Ramos (cell line): Measurements from ENCODE around the gene TOPBP1.
"Not testable (repeated sequence)": the region's sequence is repeated elsewhere in the genome, so short reads cannot be mapped to it uniquely, and the experiment has no call there.

ENCODE experiments used
- in situ Hi-C: fragments of 300-500 bp; cut with MboI; formaldehyde crosslinking; loops from one replicate; pipeline ENCODE4 v1.14.3; 2022; ENCODE audit warnings: low sequenced_read_pairs; ENCODE audit not compliant: unreplicated experiment

TOPBP1 gene

DNA sequence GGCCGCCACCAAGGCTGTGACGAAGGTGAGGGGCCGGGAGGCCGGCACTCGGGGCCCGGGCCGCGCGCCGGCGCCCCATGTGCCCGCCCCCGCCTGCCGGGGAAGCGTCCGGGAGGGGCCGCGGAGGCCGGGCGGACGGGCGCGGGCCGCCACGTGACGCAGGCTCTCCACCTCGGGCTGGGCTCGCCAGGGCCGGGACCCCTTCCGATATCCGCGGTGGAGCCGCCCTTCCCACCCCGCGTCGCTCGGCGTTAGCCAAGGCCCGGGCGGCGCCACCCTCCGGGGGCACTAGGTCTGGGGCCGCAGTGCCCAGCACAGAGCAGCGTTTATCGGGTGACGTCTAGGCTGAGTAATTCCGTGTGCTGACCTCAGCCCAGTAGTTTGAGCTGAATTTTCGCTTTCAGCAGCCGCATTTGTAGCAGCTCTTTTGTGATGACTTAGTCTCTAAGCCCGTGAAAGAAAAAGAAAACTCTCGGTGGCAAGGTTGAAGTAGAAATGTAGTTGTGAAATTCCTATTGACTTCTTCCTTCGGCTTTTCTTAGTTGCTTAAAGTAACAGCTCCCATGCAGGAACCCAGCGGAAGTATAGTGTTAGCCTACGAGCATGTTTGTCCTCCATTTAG is 87.4 kb downstream of the TOPBP1 start:
- in situ Hi-C loops, result loop anchor here (5.0 to 10.0 kb wide), 2 partner anchors 82 to 110 kb away; no protein-coding TSS in a partner anchor

DNA sequence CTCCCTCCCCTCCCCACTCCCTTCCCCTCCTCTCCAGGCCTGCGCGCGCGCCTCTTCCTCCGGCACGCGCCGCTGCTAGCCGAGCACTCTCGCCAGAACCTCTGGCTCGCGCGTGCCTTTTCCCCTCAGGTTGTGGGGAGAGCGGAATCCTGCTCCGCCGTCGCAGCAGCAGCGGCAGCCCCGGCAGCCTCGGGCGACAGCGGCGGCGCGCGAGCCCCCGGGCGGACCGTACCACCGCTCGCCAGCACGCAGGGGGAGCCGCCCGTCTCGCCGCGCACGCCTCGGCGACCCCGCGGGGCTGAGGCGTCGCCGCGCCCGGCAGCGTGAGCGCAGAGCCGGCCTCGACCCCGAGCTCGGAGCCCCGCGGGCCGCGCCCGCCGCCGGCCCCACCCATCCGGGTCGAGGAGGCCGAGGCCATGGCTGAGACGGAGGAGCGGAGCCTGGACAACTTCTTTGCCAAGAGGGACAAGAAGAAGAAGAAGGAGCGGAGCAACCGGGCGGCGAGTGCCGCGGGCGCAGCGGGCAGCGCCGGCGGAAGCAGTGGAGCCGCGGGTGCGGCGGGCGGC is 88.0 kb downstream of the TOPBP1 start, which contains the start of gene CDV3:
Gene CDV3, plus strand, starts transcription at position 58 of the 566 bp plus-strand sequence. Its CDS starts 359 bp downstream, at position 417.
- in situ Hi-C loops, result loop anchor here (5.0 to 10.0 kb wide), 2 partner anchors 81 to 109 kb away; no protein-coding TSS in a partner anchor

DNA sequence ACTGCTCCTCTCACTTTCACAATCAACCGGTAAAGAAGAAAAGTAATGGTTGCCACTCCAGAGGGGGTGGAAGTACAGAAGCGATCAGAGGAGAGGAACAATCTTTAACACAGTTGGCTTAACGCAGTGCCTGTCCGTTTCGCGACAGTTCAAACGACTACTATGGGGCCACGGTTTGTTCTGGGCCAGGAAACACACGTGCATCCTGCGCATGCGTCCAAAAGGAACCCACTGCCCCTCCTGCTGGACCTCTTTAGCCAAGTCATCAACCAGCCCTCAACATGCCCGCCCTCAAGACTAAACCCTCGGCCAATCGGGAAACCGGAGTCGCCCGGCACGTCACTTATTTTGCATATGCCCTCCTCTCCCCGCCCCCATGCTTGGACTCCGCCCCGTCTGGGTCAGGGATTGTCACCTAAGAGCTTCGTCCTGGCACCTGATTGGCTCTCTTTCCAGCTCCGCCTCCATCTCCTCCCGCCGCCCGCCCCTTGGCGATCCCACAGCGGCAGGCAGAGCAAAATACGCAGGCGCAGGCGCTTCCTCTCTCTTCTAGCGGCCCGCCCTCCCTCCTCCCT is 88.6 kb downstream of the TOPBP1 start:
- in situ Hi-C loops, result loop anchor here (5.0 to 10.0 kb wide), 2 partner anchors 81 to 108 kb away; no protein-coding TSS in a partner anchor

DNA sequence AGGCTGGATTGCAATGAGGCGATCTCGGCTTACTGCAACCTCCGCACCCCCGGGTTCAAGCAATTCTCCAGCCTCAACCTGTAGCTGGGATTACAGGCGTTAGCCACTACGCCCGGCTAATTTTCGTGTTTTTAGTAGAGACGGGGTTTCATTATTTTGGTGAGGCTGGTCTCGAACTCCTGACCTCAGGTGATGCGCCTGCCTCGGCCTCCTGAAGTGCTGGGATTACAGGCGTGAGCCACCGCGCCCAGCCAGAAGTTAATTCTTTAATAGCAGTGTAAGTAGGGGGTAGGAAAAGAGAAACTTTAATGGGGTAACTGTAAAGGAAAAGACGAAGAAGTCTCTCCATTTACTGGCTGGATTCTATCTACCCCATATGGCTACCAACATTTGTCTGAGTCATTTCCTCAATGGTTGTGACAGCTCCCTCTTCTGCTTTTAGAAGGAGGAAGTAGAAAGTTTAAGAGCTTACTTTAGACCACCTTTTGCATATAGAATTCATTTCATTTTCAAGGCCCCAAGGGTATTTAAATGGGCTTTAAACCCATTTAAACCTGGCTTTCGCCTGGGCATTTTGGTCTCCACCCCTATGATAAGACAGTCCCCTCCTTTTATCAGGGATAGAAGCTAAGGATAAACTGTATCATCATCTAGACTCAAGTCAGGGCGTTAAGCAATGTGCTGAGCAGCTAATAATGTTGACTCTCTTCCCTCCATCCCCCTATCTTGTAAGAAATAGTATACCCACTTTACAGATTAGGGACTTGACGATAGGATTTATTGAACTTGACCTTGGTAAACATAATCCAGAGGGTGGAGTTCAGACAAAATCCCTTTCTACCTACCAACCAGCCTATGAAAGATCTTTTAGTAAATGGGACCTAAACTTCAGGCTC is 89.3 kb downstream of the TOPBP1 start:
- in situ Hi-C loops, result loop anchor here (5.0 to 10.0 kb wide), 2 partner anchors 80 to 108 kb away; no protein-coding TSS in a partner anchor

DNA sequence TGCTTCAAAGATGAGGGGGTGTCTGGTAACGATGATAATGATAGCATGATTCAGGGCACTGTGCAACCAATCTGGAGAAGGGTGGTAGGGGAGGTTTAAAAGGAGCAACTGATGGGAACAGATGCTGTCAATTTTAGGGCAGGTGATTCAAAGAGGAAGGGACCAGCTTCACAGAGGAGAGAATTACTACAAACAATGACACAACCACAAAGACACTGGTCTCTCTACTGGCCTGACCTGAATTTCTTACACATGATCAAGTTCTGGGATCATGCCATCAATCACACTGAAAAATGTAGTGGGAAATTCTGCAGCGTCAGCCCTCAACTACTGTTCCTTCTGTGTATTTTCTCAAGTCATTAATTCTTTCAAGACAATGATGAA is 90.8 kb downstream of the TOPBP1 start:
- in situ Hi-C loops, result loop anchor here (5.0 to 10.0 kb wide), 2 partner anchors 79 to 106 kb away; no protein-coding TSS in a partner anchor

DNA sequence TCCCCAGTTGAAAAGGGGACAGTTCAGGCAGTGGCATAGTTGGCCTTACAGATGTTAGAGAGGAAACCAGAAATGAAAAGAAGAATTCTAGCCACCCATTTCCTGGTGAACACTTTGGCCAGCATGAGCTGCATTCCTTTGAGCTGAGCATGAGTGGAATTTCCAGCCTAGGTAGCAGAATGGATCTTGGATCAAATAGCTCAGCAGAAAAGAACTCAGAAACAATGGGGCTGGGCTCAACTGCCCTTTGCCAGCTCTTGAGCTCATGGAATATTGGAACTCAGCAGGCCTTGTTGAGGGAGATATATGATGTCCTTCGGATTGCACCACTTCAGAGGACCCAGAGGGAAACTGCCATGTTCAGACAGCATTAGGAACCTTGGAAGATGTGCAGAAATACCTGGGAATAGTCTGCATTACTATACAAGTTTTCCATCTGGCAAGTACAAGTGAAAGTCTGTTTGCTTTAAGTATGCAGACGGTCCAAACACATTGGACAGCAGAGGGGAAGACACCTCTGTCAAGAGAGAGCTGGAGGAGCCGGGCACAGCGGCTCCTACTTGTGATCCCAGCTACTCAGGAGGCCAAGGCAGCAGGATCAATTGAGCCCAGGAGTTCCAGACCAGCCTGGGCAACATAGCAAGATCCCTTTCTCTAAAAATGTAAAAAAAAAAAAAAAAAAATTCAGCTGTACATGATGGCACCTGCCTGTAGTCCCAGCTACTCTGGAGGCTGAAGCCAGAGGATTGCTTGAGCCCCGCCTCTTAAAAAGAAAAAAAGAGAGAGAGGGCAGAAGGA is 91.4 kb downstream of the TOPBP1 start:
- in situ Hi-C loops, result loop anchor here (5.0 to 10.0 kb wide), 2 partner anchors 78 to 106 kb away; no protein-coding TSS in a partner anchor

DNA sequence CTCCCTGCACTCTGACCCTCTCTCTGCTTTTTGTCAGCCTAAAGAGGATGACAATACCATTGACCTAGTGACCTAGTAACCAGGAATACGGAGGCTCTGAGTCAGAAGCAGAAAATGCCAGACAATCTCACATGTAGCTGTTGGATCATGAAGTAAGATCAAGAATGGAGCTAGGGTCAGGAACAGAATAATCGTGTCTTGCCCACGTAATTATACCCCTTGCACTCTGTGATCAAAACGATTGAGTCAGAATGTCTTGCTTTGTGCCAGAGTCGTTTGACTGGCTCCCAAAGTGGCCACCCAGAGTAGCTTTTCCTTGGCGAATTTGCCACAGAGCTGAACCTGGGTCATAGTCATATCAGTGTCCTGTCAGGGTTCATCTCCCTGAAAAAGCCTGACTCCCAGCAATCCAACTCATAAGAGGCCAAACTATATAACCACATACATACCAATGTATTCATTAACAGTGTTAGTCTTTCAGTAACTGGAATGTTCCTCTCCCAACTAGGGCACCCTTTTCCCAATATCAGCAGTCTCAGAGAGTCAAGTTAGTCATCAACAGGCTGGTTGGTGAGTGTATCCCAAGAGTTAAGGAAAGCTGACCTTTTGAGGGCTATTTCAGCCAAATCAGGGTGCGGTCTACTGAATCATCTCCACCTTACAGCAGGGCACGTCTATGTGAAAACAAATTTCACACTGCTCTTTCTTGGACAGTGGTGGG is 93.3 kb downstream of the TOPBP1 start:
- in situ Hi-C loops, result no loop called here

DNA sequence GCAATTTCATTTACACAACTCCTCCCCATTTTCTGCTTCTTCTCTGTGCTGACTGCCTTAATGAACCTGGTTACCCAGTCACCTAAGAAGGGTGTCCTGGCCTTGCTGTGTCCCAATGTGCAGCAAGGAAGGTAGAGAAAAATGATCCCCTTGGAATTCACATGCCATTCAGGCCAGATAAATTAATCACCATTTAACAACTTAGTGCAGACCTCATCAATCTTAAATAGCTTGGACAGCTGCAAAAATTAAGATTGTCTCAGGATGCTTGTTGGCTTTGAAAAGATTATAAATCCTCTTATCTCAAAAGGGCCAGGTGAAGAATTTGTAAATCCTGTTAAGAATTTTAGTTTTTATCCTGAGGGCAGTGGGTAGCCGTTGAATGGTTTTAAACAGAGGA is 97.9 kb downstream of the TOPBP1 start:
- in situ Hi-C loops, result no loop called here

DNA sequence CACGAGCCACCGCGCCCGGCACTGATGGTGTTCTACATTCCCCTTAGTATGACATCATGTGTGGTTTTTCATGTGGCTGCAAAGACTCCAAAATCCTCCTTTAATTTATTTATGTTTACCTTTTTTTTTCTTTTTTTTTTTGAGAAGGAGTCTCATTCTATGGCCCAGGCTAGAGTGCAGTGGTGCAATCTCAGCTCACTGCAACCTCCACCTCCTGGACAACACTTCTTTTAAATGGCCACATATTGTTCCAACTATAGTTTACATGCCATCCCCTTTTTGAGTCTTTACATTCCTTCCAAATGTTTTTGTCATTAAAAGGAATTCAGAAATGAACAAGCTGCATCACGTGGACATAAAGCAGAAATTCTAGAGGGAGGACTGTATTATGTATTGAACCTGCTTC is 98.6 kb downstream of the TOPBP1 start:
- in situ Hi-C loops, result no loop called here

DNA sequence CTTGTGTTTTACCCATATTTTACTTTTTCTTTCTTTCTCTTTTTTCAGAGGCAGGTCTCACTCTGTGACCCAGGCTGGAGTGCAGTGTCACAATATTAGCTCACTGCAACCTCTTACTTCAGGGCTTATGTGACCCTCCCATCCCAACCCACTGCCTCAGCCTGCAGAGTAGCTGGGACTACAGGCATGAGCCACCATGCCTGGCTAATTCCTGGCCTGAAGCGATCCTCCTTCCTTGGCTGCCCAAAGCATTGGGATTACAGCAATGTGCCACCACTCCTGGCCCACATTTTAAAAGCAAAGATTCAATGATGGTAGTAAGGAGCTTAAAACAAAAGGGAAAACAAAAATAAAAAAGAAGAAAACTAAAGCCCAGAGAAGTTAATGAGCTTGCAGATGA is 99.4 kb downstream of the TOPBP1 start:
- in situ Hi-C loops, result no loop called here

DNA sequence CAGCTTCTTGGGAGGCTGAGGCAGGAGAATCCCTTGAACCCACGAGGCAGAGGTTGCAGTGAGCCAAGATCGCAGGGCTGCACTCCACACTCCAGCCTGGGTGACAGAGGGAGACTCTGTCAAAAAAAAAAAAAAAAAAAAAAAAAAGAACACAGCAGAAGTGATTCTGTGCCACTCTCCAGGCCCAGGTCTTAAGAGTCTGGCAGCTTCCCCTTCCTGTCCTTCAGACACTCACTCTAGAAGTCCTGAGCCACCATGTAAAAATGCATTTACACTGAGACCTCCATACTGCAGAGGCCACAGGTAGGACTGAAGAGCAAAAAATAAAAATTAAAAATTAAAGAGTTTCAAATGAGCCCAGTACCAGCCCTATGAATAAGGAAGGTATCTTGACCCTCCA is 100.1 kb downstream of the TOPBP1 start:
- in situ Hi-C loops, result no loop called here

DNA sequence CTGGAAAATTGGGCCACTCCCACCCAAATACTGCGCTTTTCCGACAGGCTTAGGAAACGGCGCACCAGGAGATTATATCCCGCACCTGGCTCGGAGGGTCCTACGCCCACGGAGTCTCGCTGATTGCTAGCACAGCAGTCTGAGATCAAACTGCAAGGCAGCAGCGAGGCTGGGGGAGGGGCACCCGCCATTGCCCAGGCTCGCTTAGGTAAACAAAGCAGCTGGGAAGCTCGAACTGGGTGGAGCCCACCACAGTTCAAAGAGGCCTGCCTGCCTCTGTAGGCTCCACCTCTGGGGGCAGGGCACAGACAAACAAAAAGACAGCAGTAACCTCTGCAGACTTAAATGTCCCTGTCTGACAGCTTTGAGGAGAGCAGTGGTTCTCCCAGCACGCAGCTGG is 110.2 kb downstream of the TOPBP1 start:
- in situ Hi-C loops, result not testable (repeated sequence)
